Fibroblast of pulmonary artery (primary cell): ENCODE data around the gene FBRSL1.

Source experiments
- DNase-seq: peaks from one replicate; pipeline ENCODE4 v3.0.0-alpha.2; 2010; ENCODE audit warnings: low read depth
- H3K4me3 ChIP-seq: replicated peaks from 2 replicates; pipeline ENCODE4 v1.5.1; 2011; ENCODE audit warnings: low read depth, mild to moderate bottlenecking, control low read depth, low read length, moderate library complexity
- CTCF ChIP-seq: IDR thresholded peaks from 2 replicates; pipeline ENCODE4 v1.5.1; 2011; ENCODE audit warnings: mild to moderate bottlenecking, control low read depth, low read length, inconsistent platforms; ENCODE audit errors: missing control alignments

FBRSL1 gene

GRCh38 chr12:132502882-132503193, 12.9 kb downstream of the FBRSL1 start:
- TF ChIP-seq CTCF, result no peak
- no peak for DNase-seq
- H3K4me3 ChIP-seq, result no peak overlapping the region

- peak; percentile 39 for DNase-seq
- no peak overlapping the region for H3K4me3 ChIP-seq
- no peak for TF ChIP-seq CTCF
These were observed 13.8 kb downstream of the FBRSL1 start for GRCh38 chr12:132503618-132504204.

- no peak for TF ChIP-seq CTCF
- no peak for DNase-seq
- H3K4me3 ChIP-seq, result no peak overlapping the region
These were observed 15.3 kb downstream of the FBRSL1 start for GRCh38 chr12:132505105-132505851.

- no peak for TF ChIP-seq CTCF
- H3K4me3 ChIP-seq, result no peak overlapping the region
- no peak for DNase-seq
These were observed 15.9 kb downstream of the FBRSL1 start for GRCh38 chr12:132505852-132506219.

- peak; percentile 87 for DNase-seq
- H3K4me3 ChIP-seq, result peak overlapping the region; percentile 37
- TF ChIP-seq CTCF, result no peak
These were observed 16.6 kb downstream of the FBRSL1 start for GRCh38 chr12:132506328-132507160.

GRCh38 chr12:132507161-132507538, 17.2 kb downstream of the FBRSL1 start:
- DNase-seq, result no peak
- TF ChIP-seq CTCF, result no peak
- peak overlapping the region; percentile 37 for H3K4me3 ChIP-seq
